AG04449 (cell line): ENCODE data around the gene VPS37C.

Experiments
- CTCF ChIA-PET: fragments of 350-600 bp; formaldehyde crosslinking; extraction: SDS; loops from one replicate; lab custom pipeline; 2021; ENCODE audit warnings: antibody characterized with exemption; lab: Yijun Ruan, JAX
- POLR2A ChIA-PET: fragments of 400-600, 350-600 bp; formaldehyde crosslinking; extraction: SDS; loops from one replicate; lab custom pipeline; 2020; ENCODE audit warnings: antibody characterized with exemption, inconsistent platforms; lab: Yijun Ruan, JAX
- DNase-seq: peaks from one replicate; pipeline ENCODE4 v3.0.0-alpha.2; 2010; ENCODE audit warnings: low read depth, low spot score
- H3K4me3 ChIP-seq: 2 replicates; pipeline ENCODE4 v1.5.1; 2011; ENCODE audit warnings: low read depth, mild to moderate bottlenecking, control low read depth, low read length
- TF ChIP-seq, protein P1 (sequence below): IDR thresholded peaks from one replicate; pipeline ENCODE4 v1.5.1; 2011; ENCODE audit warnings: mild to moderate bottlenecking, moderate library complexity, low read length, control low read depth, inconsistent platforms; ENCODE audit not compliant: insufficient read depth; ENCODE audit errors: missing control alignments

VPS37C gene

DNA sequence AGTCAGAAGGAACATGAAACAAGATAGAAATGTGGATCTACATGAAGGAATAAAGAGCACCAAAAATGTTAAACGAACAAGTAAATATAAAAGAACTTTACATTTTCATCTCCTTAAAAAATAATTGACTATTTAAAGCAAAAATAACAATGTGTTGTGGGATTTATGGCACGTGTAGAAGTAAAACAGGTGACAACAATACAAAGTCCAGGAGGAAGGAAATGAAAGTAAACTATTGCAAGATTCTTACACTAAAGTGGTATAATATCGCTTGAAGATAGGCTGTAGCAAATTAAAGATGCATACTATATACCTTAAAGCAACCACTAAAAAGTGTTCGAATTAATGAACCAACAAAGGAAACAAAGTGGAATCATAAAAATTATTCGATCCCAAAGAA lies 5.5 kb downstream of the VPS37C start:
- ChIA-PET POLR2A (no interaction called here), CTCF (interaction anchor here (2.5 kb wide), 1 partner anchor 27 kb away, joined by 9 read pairs; no protein-coding TSS in a partner anchor)
- TF ChIP-seq, protein P1, sequence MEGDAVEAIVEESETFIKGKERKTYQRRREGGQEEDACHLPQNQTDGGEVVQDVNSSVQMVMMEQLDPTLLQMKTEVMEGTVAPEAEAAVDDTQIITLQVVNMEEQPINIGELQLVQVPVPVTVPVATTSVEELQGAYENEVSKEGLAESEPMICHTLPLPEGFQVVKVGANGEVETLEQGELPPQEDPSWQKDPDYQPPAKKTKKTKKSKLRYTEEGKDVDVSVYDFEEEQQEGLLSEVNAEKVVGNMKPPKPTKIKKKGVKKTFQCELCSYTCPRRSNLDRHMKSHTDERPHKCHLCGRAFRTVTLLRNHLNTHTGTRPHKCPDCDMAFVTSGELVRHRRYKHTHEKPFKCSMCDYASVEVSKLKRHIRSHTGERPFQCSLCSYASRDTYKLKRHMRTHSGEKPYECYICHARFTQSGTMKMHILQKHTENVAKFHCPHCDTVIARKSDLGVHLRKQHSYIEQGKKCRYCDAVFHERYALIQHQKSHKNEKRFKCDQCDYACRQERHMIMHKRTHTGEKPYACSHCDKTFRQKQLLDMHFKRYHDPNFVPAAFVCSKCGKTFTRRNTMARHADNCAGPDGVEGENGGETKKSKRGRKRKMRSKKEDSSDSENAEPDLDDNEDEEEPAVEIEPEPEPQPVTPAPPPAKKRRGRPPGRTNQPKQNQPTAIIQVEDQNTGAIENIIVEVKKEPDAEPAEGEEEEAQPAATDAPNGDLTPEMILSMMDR: no peak
- DNase-seq: no peak
- no peak overlapping the region for H3K4me3 ChIP-seq

DNA sequence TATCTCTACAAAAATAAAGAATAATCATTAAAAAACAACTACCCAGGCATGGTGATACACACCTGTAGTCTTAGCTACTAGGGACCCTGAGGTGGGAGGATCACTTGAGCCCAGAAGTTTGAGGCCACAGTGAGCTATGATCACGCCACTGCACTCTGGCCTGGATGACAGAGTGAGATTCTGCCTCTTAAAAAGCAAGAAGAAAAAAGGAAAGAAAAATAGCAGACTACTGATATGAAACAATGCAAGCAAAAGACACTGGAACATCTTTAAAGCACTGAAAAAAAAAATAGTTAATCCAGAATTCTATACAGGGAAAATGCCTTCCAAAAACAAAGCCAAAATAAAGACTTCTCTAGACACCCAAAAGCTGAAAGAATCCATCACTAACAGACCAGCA lies 5.9 kb downstream of the VPS37C start:
- DNase-seq: no peak
- H3K4me3 ChIP-seq: no peak overlapping the region
- ChIA-PET CTCF (interaction anchor here (1.1 to 2.5 kb wide), 2 partner anchors 17 to 27 kb away, joined by 4 to 9 read pairs; no protein-coding TSS in a partner anchor), POLR2A (no interaction called here)
- TF ChIP-seq, protein P1: no peak

DNA sequence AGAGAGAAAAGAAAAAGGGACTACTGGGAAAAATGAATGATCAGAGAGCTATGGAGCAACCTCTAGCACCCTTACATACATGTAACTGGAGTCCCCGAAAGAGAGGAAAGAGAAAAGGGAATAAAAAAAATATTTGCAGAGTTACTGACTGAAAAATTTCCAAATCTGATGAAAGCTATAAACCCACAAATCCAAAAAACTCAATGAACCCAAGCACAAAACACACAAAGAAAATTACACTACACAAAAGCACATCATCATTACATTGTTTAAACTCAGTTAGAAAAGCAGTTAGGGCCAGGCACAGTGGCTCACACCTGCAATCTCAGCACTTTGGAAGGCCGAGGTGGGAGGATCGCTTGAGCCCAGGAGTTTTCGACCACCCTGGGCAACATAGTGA lies 6.7 kb downstream of the VPS37C start:
- DNase-seq: no peak
- CTCF ChIA-PET: interaction anchor here (1.1 to 2.5 kb wide), 6 partner anchors 15 to 239 kb away, joined by 3 to 9 read pairs (median 4); no protein-coding TSS in a partner anchor
- POLR2A ChIA-PET: no interaction called here
- H3K4me3 ChIP-seq: no peak overlapping the region
- TF ChIP-seq, protein P1: no peak

DNA sequence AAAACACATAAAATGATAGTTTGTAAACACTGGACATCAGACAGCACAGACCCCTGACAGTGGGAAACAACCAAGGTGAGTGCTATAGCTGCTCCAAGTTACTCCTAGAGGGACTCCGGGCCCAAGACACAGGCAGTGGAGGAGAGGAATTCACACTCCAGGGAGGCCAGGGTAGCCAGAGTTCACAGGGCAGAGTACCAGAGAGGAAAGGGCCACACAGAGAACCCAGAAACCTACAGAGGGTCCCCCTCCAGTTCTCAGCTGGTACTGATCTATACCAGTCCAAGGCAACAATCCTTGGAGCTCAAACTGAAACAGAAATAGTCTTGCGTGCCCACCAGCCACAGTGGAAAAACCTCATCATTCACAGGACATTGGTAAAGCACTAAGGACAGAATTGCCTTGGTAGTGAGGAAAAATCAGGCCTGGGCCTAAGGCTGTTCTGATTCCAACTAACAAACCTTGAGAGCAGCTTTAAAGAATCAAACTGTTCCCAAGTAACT lies 7.6 kb downstream of the VPS37C start:
- ChIA-PET POLR2A (interaction anchor here (0.7 kb wide), 1 partner anchor 15 kb away, joined by 3 read pairs; no protein-coding TSS in a partner anchor), CTCF (interaction anchor here (0.8 to 2.5 kb wide), 7 partner anchors 9 to 238 kb away, joined by 3 to 9 read pairs (median 3); partner anchors contain the start of gene TMEM132A)
- DNase-seq: no peak
- no peak overlapping the region for H3K4me3 ChIP-seq
- TF ChIP-seq, protein P1: no peak

DNA sequence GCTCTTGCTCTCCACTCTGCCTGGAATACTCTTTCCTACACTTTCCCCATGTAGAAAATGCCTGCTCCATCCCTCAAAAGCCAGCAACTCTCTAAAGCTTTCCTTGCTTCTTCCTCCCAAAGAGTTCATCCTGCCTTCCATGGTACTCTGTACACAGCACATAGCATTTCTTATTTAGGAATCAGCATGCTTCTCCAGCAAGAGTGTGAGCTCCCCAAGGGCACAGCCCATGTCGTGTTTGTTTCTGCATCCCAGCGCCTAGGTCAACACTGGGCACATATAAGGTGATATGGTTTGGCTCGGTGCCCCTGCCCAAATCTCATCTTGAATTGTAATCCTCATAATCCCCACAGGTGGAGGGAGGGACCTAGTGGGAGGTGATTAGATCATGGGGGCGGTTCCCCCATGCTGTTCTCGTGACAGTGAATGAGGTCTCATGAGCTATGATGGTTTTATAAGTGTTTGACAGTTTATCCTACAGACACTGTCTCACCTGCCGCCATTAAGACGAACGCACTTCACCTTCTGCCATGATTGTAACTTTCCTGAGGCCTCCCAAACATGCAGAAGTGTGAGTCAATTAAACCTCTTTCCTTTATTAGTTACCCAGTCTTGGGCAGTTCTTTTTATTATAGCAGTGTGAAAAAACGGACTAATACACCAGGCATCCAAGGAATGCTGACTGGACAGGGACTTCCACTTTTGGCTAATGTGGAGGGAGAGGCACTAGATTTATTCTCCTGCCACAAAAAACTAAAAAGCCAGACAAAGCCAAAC lies 8.2 kb downstream of the VPS37C start:
- ChIA-PET CTCF (interaction anchor here (0.5 to 2.5 kb wide), 10 partner anchors 8 to 237 kb away, joined by 3 to 10 read pairs (median 3); partner anchors contain the start of gene TMEM132A), POLR2A (interaction anchor here (0.7 kb wide), 1 partner anchor 14 kb away, joined by 3 read pairs; no protein-coding TSS in a partner anchor)
- peak; percentile 44 for DNase-seq
- no peak overlapping the region for H3K4me3 ChIP-seq
- TF ChIP-seq, protein P1: no peak
